ENCODE measurements around the gene SLC2A1.

The SLC2A1 gene

DNA sequence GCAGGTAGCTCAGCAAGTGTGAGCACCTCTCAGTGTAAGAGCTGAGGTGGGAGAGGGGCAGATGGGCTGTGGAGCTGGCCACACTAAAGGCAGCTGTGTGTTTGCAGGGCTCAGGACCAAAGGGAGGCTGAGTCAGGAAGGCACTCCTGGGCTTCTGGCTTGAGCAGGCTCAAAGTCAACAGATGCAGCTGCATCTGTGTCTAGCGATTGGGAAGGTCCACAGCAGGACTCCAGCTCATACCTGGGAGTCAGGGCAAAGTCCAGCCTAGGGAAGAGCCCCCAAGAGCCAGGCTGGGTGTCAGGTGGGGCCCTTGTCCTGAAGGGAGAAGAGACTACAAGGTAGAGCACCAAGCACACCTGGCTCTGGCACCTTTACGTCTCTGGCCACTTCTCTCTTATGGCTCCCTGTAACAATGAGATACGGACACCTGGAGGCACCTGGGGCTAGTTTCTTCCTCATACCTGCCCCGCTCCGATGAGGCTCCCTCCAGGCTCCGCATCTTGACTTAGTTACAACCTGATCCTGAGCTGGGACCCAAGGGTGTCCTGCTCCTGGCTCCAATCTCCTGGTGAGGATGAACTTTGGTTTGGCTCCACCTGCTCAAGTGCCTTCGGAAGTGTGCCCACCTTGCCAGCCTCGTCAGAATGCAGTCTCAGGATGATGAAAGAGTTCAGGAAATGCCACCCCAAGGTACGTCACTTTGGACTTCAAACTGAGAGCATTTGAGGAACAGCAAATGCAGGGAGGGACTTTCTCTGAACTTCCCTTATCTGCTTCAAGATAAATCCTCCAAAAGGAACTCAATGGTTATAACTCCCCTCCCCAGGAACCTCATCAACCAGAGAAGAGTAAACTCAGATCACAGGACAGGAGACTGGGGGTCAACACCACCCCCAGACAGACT is 21.5 kb upstream of the SLC2A1 start:
- no peak for DNase-seq (ENCODE audit: low read depth in 3 of 3)

DNA sequence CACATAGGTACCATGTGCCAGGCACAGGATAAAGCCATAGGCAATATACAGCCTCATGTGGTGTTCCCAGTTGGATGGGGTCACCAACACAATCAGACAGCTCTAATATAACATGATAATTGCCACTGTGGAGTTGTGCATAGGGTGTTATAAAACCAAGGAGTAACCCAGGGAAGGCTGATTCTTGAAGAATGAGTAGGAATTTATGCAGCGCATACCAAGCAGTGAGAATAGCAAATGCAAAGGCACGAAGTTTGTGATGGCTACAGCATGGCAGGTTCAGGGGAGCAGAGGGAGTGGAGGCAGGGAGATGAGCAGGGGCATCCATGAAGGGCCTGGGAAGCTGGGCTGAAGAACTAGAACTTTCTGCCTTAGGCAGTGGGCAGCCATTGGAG is 20.4 kb upstream of the SLC2A1 start:
- DNase-seq (ENCODE audit: low read depth in 3 of 3) = no peak

DNA sequence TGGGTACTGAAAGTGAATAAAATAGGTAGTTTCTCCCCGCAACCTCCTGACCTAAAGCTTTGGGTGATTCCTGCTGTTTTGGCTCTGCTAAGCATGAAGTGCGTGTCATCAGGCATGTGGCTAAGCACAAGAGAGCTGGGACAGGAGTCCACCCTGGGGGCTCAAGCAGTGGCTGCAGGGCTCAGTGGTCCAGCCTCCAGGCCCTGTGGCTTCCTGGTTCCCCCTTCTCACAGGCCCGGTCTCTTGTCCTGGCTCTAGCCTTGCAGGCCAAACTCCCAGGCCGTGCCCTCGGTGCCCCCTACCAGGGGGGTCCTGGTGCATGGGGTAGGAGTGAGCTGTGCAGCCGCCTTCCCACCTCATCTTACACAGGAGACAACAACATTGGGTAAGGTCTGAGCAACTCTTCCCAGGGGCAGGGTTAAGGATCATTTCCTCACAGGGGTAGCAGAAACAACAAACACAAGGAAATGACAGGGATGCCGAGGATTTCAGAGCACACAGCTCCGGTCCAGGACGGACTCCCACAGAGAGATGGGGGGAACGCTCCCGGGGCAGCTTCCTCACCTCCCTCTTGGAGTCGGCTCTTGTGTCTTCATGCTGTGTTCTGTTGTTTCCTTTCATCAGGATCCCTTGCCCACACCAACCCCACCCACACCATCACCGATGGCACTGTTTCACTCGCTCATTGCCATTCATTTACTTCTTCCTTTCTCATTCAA is 19.8 kb upstream of the SLC2A1 start:
- no peak for DNase-seq (ENCODE audit: low read depth in 3 of 3)

DNA sequence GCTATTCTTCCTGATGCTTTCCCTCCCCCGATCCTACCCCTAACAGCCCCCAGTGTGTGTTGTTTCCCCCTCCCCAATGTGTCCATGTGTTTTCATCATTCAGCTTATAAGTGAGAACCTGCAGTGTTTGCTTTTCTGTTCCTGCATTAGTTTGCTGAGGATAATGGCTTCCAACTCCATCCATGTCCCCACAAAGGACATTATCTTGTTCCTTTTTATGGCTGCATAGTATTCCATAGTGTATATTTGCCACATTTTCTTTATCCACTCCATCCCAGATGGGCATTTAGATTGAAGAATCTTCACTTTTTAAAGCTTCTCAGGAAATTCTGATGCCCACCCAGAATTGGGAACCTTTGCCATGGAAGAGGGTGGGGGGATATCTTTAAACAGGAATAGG is 19.0 kb upstream of the SLC2A1 start:
- no peak for DNase-seq (ENCODE audit: low read depth in 3 of 3)

DNA sequence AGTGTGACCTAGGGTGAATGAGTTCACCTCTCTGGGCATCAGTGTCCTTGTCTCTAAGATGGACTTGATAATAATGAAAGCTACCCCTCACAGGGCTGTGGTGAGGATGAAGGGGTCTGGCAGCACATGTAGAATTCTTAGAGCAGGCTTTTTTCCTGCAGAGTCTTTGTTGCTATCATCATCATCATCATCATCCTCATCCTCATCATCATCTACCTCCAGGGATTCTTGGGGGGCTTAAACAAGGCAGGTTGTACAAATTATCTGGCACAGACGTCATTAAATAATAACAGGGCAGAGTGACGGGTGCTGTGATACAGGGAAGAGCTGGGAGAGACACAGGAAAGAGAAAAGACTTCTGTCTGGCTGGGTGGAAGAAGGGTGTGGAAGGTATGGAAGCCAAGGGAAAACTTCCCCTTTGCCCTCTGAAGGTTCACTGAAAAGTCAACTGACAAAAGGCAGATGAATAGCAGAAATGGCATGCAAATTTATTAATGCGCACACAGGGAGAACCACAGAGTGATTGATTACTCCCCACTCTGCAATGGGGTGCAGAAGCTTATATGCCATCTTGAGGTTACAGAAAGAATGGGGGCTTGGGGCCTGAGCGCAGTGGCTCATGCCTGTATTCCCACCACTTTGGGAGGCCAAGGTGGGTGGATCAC is 17.0 kb upstream of the SLC2A1 start:
- no peak for DNase-seq (ENCODE audit: low read depth in 3 of 3)

DNA sequence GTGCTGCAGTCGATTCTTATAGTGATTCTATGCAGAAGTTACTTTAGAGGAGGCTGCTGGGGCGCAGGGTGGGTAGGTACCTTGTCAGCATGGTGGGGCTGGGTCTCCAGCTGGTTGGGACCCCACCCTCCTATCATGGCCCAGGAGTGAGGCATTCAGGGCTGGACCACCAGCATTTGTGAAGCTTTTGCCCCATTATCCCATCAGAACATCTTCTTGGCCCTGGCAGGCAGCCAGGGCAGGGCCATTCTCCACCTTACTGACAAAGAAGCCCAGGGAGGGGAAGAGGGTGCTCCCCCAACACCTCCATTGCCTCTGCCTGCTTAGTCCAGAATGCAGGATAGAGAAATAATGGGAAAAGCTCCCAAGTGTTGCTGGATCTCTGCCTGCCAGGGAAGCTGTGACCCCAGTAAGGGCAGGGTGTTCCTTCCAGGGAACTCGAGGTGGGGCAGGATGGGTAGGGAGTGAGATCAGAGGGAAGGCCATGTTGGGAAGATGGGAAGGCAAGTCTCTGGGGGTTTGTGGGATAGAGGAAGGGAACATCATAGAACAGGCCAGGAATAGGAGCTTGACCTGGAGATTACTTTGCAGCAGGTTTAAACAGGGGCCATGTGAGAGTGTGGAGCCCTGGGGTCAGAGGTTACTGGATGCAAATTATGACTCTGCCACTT is 16.2 kb upstream of the SLC2A1 start:
- no peak for DNase-seq (ENCODE audit: low read depth in 3 of 3)

DNA sequence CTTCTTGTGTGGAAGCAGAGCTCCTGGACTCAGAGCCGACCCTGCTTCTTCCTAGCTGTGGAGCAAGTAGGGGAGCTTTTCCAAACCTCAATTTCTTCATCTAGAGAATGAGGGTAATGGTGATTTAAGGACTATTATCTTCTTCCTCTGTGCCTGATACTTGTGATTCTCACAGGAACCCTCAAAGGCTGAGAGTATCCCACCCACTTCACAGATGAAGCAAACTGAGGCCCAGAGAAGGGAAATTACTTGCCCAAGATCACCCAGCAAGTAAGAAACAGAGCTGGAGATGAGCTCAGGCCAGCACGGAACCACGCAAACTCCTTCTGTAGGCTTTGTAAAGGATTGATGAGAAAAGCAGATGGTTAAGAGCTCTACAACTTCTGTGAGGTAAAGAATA is 15.1 kb upstream of the SLC2A1 start:
- DNase-seq (ENCODE audit: low read depth in 3 of 3) = no peak

DNA sequence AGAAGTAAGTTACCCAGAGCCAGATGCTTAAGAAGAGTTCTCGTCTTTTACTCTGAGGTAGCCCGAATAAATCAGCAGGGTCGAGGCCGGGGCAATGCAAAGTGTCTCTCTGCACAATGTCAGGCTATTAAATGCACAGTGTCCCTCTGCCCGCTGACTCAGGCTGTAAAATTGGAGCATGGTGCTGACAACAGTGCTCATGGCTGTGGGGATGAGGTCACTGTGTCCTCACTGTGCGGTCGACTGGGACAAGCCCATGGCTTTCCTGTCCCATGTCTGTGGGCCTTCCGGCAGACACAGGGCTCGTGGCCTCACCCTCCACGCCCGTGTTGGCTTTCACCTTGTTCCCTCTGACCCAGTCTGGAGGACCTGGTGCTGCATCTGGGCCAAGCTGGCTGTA is 14.6 kb upstream of the SLC2A1 start:
- no peak for DNase-seq (ENCODE audit: low read depth in 3 of 3)

DNA sequence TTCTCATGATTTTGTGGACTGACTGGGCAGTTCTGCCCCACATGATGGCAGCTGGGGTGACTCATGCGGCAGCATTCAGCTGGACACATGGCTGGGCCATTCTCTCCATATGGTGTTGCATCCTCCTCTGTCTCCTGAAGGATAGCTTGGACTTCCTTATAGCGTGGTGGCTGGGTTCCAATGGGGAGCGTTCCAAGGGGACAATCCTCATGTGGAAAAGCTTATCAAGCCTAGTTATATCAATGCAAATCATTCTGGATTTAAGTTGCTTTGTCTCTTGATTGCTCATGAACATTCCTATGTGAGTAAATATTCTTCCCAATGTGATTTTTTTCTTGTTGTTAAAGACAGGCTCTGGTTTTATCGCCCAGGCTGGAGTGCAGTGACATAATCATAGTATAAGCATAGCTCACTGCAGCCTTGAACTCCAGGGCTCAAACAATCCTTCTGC is 13.2 kb upstream of the SLC2A1 start:
- no peak for DNase-seq (ENCODE audit: low read depth in 3 of 3)

DNA sequence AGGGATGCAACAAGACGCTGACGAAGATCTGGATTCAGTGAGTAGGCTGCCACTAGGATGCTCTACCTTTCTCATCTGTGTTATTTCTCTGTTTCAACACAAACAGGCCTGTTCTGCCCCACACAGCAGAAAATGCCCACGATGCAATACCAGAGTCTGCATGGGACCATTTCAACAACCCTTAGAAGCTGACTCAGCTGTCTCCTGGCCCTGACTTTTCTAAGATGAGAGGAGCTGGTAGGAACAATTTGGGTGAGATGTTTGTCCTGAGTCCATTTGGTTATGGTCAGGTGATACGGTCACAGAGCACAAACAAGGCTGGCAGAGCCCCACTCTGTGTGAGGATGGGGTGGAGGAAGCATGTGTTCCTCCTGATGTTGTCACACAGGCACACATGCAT is 11.5 kb upstream of the SLC2A1 start:
- no peak for DNase-seq (ENCODE audit: low read depth in 3 of 3)

DNA sequence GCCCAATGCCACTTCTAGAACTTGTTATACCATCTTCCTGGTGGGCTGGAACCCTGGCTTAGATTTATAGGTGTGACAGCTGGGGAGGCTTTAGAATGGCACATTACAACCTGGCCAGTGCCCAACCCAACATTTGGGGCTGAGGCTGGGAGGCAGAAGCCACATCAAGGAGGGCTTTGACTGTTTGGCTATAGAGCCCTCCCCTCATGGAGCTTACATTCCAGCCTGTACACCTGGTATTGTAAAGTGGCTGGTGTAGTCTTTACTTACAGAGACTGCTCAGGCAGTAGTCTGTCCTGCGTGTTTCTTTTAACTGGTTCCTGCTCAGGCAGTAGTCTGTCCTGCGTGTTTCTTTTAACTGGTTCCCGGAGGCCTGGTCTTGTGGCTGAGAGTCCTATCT is 10.0 kb upstream of the SLC2A1 start:
- no peak for DNase-seq (ENCODE audit: low read depth in 3 of 3)

DNA sequence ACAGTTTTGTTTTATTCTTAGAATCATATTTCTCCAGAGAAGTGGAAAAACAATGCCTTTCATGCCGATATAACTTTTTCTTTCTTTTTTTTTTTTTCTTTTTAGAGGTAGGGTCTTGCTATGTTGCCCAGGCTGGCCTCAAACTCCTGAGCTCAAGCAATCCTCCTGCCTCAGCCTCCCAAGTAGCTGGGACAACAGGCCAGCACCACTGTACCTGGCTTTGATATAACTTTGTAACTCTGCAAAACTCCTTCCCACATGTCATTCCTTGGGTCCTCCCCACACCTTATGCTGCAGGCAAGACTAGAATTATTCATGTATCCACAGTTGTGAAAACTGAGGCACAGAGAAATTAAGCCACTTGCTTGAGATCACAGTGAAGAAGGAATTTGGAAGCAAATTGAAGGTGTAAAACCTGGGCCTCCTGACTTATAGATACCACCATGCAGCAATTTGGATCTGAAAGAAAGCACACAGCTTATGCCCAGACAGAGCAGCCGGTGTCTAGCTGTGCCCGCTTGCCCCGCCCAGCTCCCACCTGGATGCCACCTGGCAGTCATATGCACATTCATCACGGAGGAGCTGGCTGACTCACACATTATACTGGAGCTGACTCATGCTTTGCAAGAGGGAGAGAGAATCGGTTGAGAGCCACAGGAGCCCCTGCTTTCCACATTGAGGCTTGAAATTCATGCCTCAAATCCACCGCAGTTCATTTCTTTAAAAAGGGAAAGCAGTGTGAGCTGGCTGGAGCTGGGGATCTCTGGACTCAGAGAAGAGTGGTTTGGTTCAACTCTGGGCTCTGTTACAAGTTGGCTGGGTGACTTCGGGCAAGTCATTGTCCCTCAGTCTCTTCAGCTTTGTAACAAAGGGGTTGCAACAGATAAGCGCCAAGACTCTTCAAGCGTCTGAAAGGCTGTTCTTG is 8.3 kb upstream of the SLC2A1 start:
- DNase-seq (ENCODE audit: low read depth in 3 of 3) = no peak

DNA sequence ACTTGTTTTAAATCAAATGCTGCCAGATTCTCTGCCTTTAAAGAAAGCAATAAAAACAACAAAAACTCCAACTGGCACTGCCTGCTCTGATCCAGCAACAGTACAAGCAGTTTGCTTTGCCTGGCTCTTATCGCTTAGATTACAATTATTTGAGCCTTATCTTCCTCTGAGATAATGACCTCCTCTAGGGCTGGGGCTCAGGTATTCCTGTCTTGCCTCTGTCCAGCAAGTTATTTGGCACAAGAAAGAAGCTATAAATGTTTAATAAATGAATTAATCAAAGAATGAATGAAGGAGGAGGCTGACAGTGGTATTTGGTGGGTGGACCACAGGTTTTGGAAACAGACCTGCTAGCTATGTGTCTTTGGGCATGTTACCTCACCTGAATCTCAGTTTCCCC is 6.7 kb upstream of the SLC2A1 start:
- no peak for DNase-seq (ENCODE audit: low read depth in 3 of 3)

DNA sequence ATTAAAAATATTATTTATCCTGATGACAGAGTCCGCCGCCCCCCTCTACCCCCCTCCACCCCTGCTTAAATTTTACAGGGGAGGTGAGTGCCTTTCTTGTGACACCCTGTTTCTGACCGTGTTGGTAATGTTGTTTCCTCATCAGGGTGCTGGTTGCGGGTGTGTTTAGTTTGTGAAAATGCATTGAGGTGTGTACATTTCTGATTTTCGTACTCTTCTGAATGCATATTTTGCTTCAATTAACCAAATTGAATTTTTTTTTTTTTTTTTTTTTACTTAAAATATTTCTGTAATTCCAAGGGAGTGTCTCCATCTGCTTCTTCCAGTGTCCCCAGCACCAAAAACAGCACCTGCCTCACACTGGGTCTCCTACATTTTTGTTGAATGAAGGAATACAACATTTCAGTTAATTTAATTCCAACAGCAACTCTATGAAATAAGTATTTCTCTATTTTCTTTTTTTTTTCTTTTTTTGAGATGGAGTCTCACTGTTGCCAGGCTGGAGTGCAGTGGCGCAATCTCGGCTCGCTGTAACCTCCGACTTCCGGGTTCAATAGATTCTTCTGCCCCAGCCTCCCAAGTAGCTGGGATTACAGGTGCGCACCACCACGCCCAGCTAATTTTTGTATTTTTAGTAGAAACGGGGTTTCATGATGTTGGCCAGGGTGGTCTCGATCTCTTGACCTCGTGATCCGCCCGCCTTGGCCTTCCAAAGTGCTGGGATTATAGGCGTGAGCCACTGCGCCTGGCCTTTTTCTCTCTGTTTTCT is 5.6 kb upstream of the SLC2A1 start:
- DNase-seq (ENCODE audit: low read depth in 3 of 3) = no peak

DNA sequence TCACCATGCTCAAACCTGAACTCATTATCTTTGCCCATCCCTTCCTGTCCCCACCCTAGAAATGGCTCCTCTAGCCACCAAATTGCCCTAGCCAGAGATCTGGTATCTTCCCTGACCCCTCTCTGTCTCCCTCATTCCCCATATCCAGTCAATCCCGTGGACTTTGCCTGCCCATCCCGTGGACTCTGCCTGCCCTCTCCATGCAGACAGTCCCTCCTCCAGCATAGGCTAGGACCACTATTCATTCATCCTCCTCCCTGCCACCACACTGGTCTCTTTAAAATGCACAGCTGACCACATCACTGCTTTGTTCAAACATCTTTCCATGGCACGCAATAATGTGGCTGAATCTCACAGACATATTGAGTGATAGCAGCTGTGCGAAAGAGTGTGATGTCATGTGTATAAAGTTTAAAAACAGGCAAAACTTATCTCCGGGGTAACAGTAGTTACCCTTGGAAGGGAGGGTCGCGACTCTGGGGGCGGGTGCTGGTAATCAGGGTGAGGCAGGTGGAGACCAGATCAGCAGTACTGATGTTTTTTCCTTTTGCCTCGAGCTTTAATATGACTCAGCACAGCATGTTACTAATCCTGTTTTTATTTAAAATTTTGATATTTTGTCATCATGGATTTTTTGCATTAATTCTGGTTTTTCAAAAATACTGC is 4.8 kb upstream of the SLC2A1 start:
- DNase-seq (ENCODE audit: low read depth in 3 of 3) = no peak

DNA sequence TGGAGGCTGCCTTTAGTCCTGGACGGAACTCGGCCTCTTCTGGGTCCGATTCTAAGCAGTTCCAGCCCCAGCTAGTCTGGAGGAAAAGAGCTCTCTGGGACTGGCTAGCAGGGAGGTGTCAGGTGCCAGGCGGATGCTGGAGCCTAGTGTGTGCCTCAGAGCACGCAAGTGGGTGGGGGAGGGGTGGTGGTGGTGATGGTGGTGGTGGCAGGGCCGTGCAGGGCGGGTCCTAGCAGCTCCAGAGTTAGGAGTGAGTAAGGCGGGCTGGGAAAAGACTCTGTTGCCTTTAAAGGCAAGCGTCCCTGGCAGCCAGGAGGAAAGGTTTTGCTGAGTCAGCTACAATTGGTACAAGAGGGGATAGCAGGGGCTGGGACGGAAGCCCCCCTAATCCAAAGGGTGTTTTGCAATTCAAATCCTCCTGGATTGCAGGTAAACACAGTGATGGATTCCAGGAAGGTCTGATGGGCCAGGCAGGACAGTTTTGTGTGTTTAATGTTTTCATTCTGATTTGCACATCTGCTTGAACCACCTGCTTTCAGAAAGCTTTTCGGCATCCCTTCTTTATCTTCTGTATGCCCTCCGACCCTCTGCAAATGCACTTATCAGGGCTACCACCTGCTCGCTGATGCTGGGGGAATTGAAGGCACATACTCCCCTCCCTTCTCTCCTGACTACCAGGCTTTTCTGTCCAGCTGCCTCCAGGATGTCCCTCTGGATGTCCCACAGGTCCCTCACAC is 4.1 kb upstream of the SLC2A1 start:
- DNase-seq (ENCODE audit: low read depth in 3 of 3) = no peak

DNA sequence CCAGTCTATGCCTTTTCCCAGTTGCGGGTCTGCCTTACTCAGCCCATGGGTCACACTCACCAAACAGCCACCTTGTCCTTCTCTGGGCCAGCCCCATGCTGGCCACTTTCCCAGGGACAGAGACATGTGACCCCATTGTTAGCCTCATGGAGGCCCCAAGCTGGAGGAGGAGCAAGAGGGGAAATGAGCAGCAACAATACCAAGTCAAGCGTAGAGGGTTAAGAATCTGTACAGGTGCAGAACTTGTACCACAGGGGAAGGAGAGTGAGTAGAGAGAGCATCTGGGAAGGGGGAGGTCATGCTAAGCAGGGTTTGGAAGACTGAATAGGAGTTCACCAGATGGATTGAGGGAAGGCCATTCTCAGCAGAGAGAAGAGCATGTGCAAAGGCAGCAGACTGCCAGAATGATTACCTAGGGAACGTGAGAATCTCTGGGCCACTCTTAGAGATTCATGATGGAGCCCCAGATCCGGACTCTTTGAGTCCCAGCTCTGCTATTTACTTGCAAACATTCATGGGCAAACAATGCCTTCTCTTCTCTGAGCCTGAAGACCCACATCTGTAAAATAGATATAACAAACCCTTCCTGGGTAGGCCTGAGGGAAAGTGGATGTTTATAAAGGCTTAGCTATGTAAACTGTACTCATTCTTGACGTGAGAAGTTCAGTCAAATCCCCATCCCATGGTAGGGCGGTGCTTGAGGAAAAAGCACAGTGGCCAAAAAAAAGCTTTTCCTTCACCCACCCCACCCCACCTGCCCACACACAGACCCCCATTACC is 2.8 kb upstream of the SLC2A1 start:
- no peak for DNase-seq (ENCODE audit: low read depth in 3 of 3)

All from stimulated activated CD4-positive, alpha-beta T cell treated with anti-CD3 and anti-CD28 coated beads, TNF-alpha, amount 100 ng/mL, for 4 hours (primary cell).